Naive B cell (primary cell): ENCODE results near the gene KCNH8. TPM values are rescaled to one million over a fixed set of nuclear protein-coding genes. Genes with fewer than 3 reads are reported as not detected.

Source experiments
- ATAC-seq, 2 donors: fragments of 150-1000 bp; cut with Tn5 transposase; 2 replicates each; pipeline ENCODE4 v1.10.0; 2021; ENCODE audit warnings: low read depth in 2 of 2, mild to moderate bottlenecking in 2 of 2, moderate library complexity in 2 of 2
- DNase-seq: peaks from one replicate; pipeline ENCODE4 v3.0.0; 2022
- H3K27ac Mint-ChIP-seq, 6 donors: one replicate each; pipeline ENCODE4 v1.8.0; 2020 to 2022; ENCODE audit warnings: mild to moderate bottlenecking in 6 of 6, mixed read lengths in 6 of 6, moderate library complexity in 5 of 6, inconsistent platforms in 2 of 6
- H3K27me3 Mint-ChIP-seq, 3 donors: one replicate each; pipeline ENCODE4 v1.8.0; 2021 to 2022; ENCODE audit warnings: mixed read lengths in 3 of 3, mild to moderate bottlenecking in 1 of 3
- H3K36me3 Mint-ChIP-seq, 2 donors: one replicate each; pipeline ENCODE4 v1.8.0; 2020 to 2022; ENCODE audit warnings: mixed read lengths in 2 of 2, inconsistent platforms in 1 of 2, mild to moderate bottlenecking in 1 of 2
- H3K4me1 Mint-ChIP-seq, 3 donors: one replicate each; pipeline ENCODE4 v1.8.0; 2020 to 2022; ENCODE audit warnings: mixed read lengths in 3 of 3, inconsistent platforms in 1 of 3, mild to moderate bottlenecking in 1 of 3, moderate library complexity in 1 of 3
- H3K4me3 Mint-ChIP-seq, 8 donors: one replicate each; pipeline ENCODE4 v1.8.0; 2020 to 2022; ENCODE audit warnings: mild to moderate bottlenecking in 8 of 8, mixed read lengths in 8 of 8, moderate library complexity in 8 of 8, inconsistent platforms in 2 of 8
- H3K9me3 Mint-ChIP-seq, 7 donors: one replicate each; pipeline ENCODE4 v1.8.0; 2020 to 2022; ENCODE audit warnings: mixed read lengths in 7 of 7, mild to moderate bottlenecking in 5 of 7, inconsistent platforms in 2 of 7, moderate library complexity in 1 of 7
- polyA plus RNA-seq, 6 donors: library from polyadenylated mRNA; unstranded; fragments of 300-500 nt; fragmentation: Illumina TruSeq; gene quantifications; one replicate each; pipeline ENCODE4 v1.2.3, GENCODE V29; 2021; ENCODE audit warnings: low read depth in 6 of 6

Gene KCNH8
- polyA plus RNA-seq, 6 donors from 2014 or later, result 3.4 to 5.8 (median 4.3) TPM

- DNase-seq (no peak), ATAC-seq (no peak)
- Mint-ChIP-seq H3K4me3 (no peak overlapping the region), H3K4me1 (peaks cover 28 to 49% (median 49%) of the 10 kb centered on the region in 3 donors), H3K27ac (no peak overlapping the region), H3K9me3 (peaks cover 0 to 12% (median 10%) of the 10 kb centered on the region in 7 donors), H3K36me3 (peaks cover 12 to 14% of the 10 kb centered on the region in 2 donors), H3K27me3 (no peaks in the 10 kb centered on the region)
Measured at GRCh38 chr3:19427422-19428149, 279.3 kb downstream of the KCNH8 start.

DNA sequence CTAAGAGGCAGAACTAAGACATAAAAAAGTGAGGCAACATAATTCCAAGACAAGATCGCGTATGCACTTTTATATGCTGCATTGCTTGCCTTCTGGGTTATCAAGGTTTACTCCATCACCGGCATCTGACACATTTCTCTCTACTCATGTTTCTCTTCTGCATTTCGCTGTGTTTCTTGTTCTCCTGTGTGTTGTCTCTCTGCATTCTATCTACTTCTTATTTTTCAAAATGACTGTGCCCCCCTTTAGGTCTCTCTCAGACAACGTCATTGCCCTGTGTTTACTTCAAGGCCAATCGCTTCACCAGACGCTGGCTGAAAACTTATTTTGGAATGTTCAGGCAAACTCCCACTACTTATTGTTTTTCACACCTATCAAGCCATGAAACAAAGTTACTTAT is 280.4 kb downstream of the KCNH8 start:
- ATAC-seq (no peak), DNase-seq (no peak)
- Mint-ChIP-seq H3K4me1 (peaks cover 28 to 55% (median 53%) of the 10 kb centered on the region in 3 donors), H3K27ac (peak overlapping the region in 1 of 6 donors; percentile 33), H3K36me3 (peaks cover 14 to 19% of the 10 kb centered on the region in 2 donors), H3K4me3 (no peak overlapping the region), H3K27me3 (no peaks in the 10 kb centered on the region), H3K9me3 (peaks cover 0 to 12% (median 10%) of the 10 kb centered on the region in 7 donors)

GRCh38 chr3:19432669-19433068 is 284.4 kb downstream of the KCNH8 start:
- peak overlapping the region in 1 of 6 donors; percentile 64 for H3K27ac Mint-ChIP-seq
- ATAC-seq (no peak), DNase-seq (no peak)
- no peaks in the 10 kb centered on the region for H3K27me3 Mint-ChIP-seq
- peaks cover 15 to 37% (median 36%) of the 10 kb centered on the region in 3 donors for H3K4me1 Mint-ChIP-seq
- peaks cover 14 to 15% of the 10 kb centered on the region in 2 donors for H3K36me3 Mint-ChIP-seq
- H3K4me3 Mint-ChIP-seq, result no peak overlapping the region
- peaks cover 0 to 12% (median 10%) of the 10 kb centered on the region in 7 donors for H3K9me3 Mint-ChIP-seq

GRCh38 chr3:19436746-19437145 is 288.4 kb downstream of the KCNH8 start:
- Mint-ChIP-seq H3K27me3 (no peaks in the 10 kb centered on the region), H3K4me3 (no peak overlapping the region), H3K4me1 (peaks cover 0 to 16% (median 14%) of the 10 kb centered on the region in 3 donors), H3K36me3 (peaks cover 40 to 43% of the 10 kb centered on the region in 2 donors), H3K9me3 (peaks cover 0 to 3% (median 0%) of the 10 kb centered on the region in 7 donors), H3K27ac (no peak overlapping the region)
- ATAC-seq, result no peak
- DNase-seq, result no peak

- ATAC-seq (no peak), DNase-seq (no peak)
- Mint-ChIP-seq H3K27me3 (no peaks in the 10 kb centered on the region), H3K36me3 (peaks cover 34 to 46% of the 10 kb centered on the region in 2 donors), H3K4me1 (peaks cover 0 to 10% (median 4%) of the 10 kb centered on the region in 3 donors), H3K4me3 (peak overlapping the region in 1 of 8 donors; percentile 31), H3K27ac (peak overlapping the region in 2 of 6 donors; percentile 2 to 81), H3K9me3 (peaks cover 0 to 2% (median 0%) of the 10 kb centered on the region in 7 donors)
Measured at GRCh38 chr3:19439944-19440343, 291.6 kb downstream of the KCNH8 start.

- Mint-ChIP-seq H3K27ac (peak overlapping the region in 5 of 6 donors; percentile 37 to 90 (median 57)), H3K4me1 (peaks cover 10 to 14% (median 12%) of the 10 kb centered on the region in 3 donors)
- no peak for ATAC-seq
Measured at GRCh38 chr3:19446138-19446537, 297.8 kb downstream of the KCNH8 start.

GRCh38 chr3:19446687-19447086 is 298.4 kb downstream of the KCNH8 start:
- no peaks in the 10 kb centered on the region for H3K27me3 Mint-ChIP-seq
- H3K9me3 Mint-ChIP-seq, result no peaks in the 10 kb centered on the region
- peak overlapping the region in 6 of 8 donors; percentile 15 to 78 (median 56) for H3K4me3 Mint-ChIP-seq
- peaks cover 10 to 14% (median 12%) of the 10 kb centered on the region in 3 donors for H3K4me1 Mint-ChIP-seq
- ATAC-seq, result peak; percentile 41 to 44
- peaks cover 25 to 32% of the 10 kb centered on the region in 2 donors for H3K36me3 Mint-ChIP-seq
- no peak for DNase-seq
- peak overlapping the region in 5 of 6 donors; percentile 23 to 90 (median 57) for H3K27ac Mint-ChIP-seq

More at GRCh38 chr3:19446138-19446537, 297.8 kb downstream of the KCNH8 start:
- H3K36me3 Mint-ChIP-seq, result peaks cover 27 to 30% of the 10 kb centered on the region in 2 donors
- DNase-seq, result no peak
- peak overlapping the region in 4 of 8 donors; percentile 15 to 78 (median 46) for H3K4me3 Mint-ChIP-seq
- H3K9me3 Mint-ChIP-seq, result no peaks in the 10 kb centered on the region
- no peaks in the 10 kb centered on the region for H3K27me3 Mint-ChIP-seq

DNA sequence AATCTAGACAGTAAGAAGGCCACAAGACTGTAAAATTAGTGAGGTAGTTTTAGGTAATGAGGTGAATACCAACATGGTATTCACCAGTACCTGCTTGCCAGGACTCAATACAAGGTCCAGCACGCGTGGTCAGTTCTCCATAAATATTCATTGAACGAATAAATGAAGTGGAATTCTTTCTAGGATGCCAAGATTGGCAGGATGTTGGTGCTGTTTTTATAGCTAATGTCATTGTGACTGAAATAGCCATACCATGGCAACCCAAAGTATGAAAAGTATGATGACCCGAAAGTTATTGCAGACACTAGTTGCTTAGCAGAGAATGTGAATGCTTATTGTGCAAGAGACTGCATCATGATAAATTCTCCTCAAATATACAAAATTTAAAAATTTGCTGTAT is 307.2 kb downstream of the KCNH8 start:
- peaks cover 57 to 65% of the 10 kb centered on the region in 2 donors for H3K36me3 Mint-ChIP-seq
- peaks cover 1 to 12% (median 7%) of the 10 kb centered on the region in 7 donors for H3K9me3 Mint-ChIP-seq
- ATAC-seq (no peak), DNase-seq (no peak)
- no peaks in the 10 kb centered on the region for H3K27me3 Mint-ChIP-seq
- H3K4me1 Mint-ChIP-seq, result peaks cover 0 to 5% (median 1%) of the 10 kb centered on the region in 3 donors
- peak overlapping the region in 1 of 6 donors; percentile 74 for H3K27ac Mint-ChIP-seq
- H3K4me3 Mint-ChIP-seq, result no peak overlapping the region

GRCh38 chr3:19456738-19457137 is 308.4 kb downstream of the KCNH8 start:
- no peak overlapping the region for H3K4me3 Mint-ChIP-seq
- H3K36me3 Mint-ChIP-seq, result peaks cover 54 to 58% of the 10 kb centered on the region in 2 donors
- H3K4me1 Mint-ChIP-seq, result peaks cover 0 to 5% (median 1%) of the 10 kb centered on the region in 3 donors
- no peak for DNase-seq
- peak overlapping the region in 1 of 6 donors; percentile 5 for H3K27ac Mint-ChIP-seq
- H3K9me3 Mint-ChIP-seq, result peaks cover 1 to 22% (median 7%) of the 10 kb centered on the region in 7 donors
- ATAC-seq, result no peak
- no peaks in the 10 kb centered on the region for H3K27me3 Mint-ChIP-seq

DNA sequence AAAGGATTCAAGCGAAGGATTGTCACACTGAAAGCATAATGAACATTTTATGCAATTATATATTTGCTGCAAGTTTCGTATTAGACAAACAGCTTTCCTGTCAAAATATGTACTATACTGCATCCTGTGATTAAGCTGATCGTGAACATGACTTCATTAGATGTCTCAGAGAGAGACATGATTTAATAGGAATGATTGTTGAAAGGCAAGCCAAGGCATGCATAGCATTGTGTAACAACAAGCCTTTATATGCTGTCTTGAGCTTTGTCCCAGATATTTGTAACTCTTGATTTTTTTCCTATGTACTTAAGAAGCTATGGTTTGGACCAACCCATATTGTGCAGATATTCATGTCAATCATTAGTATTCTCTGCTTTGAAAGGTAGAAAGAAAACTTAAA is 309.1 kb downstream of the KCNH8 start:
- DNase-seq (no peak), ATAC-seq (no peak)
- Mint-ChIP-seq H3K4me1 (peaks cover 0 to 5% (median 1%) of the 10 kb centered on the region in 3 donors), H3K27ac (no peak overlapping the region), H3K27me3 (no peaks in the 10 kb centered on the region), H3K9me3 (peaks cover 1 to 22% (median 9%) of the 10 kb centered on the region in 7 donors), H3K4me3 (no peak overlapping the region), H3K36me3 (peaks cover 49 to 51% of the 10 kb centered on the region in 2 donors)

DNA sequence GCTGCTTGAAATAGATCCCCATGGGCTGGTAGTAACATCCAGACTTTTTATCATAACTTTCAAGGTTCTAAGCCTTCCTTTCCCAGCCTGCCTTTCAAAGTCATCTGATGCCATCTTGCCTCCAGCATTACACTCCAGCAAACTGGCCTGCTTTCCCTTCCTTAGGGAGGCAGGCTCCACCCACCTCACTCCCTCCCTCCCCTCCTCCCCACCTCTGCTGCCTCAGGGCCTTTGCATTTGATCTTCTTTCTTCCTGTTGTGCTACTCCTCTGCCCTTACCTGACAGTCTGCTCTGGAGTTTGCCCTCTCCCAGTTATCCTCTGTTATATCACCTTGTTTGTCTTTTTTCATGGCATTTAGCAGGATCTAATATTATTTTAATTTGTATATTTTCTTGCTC is 319.5 kb downstream of the KCNH8 start:
- Mint-ChIP-seq H3K27me3 (no peaks in the 10 kb centered on the region), H3K9me3 (peaks cover 4 to 12% (median 6%) of the 10 kb centered on the region in 7 donors), H3K27ac (peak overlapping the region in 3 of 6 donors; percentile 18 to 51 (median 29)), H3K4me1 (peaks cover 21 to 29% (median 23%) of the 10 kb centered on the region in 3 donors), H3K4me3 (peak overlapping the region in 4 of 8 donors; percentile 10 to 74 (median 45)), H3K36me3 (peaks cover 41 to 49% of the 10 kb centered on the region in 2 donors)
- DNase-seq, result no peak
- no peak for ATAC-seq

- no peak overlapping the region for H3K4me3 Mint-ChIP-seq
- peak overlapping the region in 1 of 6 donors; percentile 89 for H3K27ac Mint-ChIP-seq
- ATAC-seq, result no peak
- no peak for DNase-seq
- H3K9me3 Mint-ChIP-seq, result peaks cover 4 to 12% (median 6%) of the 10 kb centered on the region in 7 donors
- no peaks in the 10 kb centered on the region for H3K27me3 Mint-ChIP-seq
- peaks cover 16 to 26% (median 19%) of the 10 kb centered on the region in 3 donors for H3K4me1 Mint-ChIP-seq
- peaks cover 49 to 50% of the 10 kb centered on the region in 2 donors for H3K36me3 Mint-ChIP-seq
Measured at GRCh38 chr3:19471138-19471537, 322.8 kb downstream of the KCNH8 start.

- peaks cover 48 to 56% of the 10 kb centered on the region in 2 donors for H3K36me3 Mint-ChIP-seq
Measured at GRCh38 chr3:19473971-19474580, 325.8 kb downstream of the KCNH8 start.

More at GRCh38 chr3:19473971-19474580, 325.8 kb downstream of the KCNH8 start:
- Mint-ChIP-seq H3K4me1 (peaks cover 2 to 11% (median 8%) of the 10 kb centered on the region in 3 donors), H3K27ac (peak overlapping the region in 1 of 6 donors; percentile 85), H3K9me3 (peaks cover 4 to 12% (median 7%) of the 10 kb centered on the region in 7 donors), H3K27me3 (no peaks in the 10 kb centered on the region), H3K4me3 (no peak overlapping the region)
- DNase-seq (no peak), ATAC-seq (no peak)
